HCT116 (cell line): Measurements from ENCODE around the gene RXFP2. TPM values are rescaled to one million over a fixed set of nuclear protein-coding genes. Genes with fewer than 3 reads are reported as not detected.

Experiments used
- ATAC-seq: fragments of 200-7000 bp; cut with Tn5 transposase; 2 replicates; pipeline ENCODE4 v1.9.1; 2020; ENCODE audit warnings: mild to moderate bottlenecking, moderate library complexity
- BruUV-seq: library from RNA; stranded (reverse); fragments of 400-500 nt; replicated peaks from 2 replicates; lab custom pipeline; 2021; lab: Mats Ljungman, UMichigan
- CTCF ChIA-PET: fragments of 300-600 bp; sonication (Branson Sonifier 250); formaldehyde crosslinking; loops from one replicate; lab custom pipeline; 2021; ENCODE audit warnings: antibody characterized with exemption; lab: Charles Lee
- POLR2A ChIA-PET: fragments of 300-600, 350-600 bp; sonication (Branson Sonifier 250); formaldehyde crosslinking; loops from one replicate; lab custom pipeline; 2021; ENCODE audit warnings: antibody characterized with exemption; lab: Charles Lee
- RAD21 ChIA-PET, 2 experiments: fragments of 300-600 bp; sonication (Branson Sonifier 250); formaldehyde crosslinking; loops; one replicate each; lab custom pipeline; 2023; ENCODE audit warnings: low total read pairs in 2 of 2; ENCODE audit not compliant: uncharacterized antibody in 2 of 2, unreplicated experiment in 2 of 2, low non-redundant PET in 1 of 2; lab: Charles Lee
- DNase-seq: peaks from one replicate; pipeline ENCODE4 v3.0.0-alpha.2; 2010; ENCODE audit warnings: low read depth, low spot score
- H2AFZ ChIP-seq: fragments of 200-600 bp; shearing (Covaris generic), sonication (generic); 2 replicates; pipeline ENCODE4 v1.6.1; 2017; ENCODE audit warnings: low read depth, mixed run types, mixed read lengths, antibody characterized with exemption, low read length; ENCODE audit not compliant: poor library complexity, severe bottlenecking
- H3K27ac ChIP-seq: 2 replicates; pipeline ENCODE4 v1.5.1; 2012; ENCODE audit warnings: low read depth, low read length
- H3K27me3 ChIP-seq: fragments of 200-600 bp; sonication (generic); 2 replicates; pipeline ENCODE4 v1.6.1; 2016; ENCODE audit warnings: mixed run types, low read length, mixed read lengths; ENCODE audit not compliant: insufficient read depth
- H3K36me3 ChIP-seq, 2 experiments: fragments of 200-500 bp in 1 of 2; fragments of 200-600 bp in 1 of 2; sonication (Bioruptor generic) in 1 of 2; sonication (generic) in 1 of 2; 2 replicates each; pipeline versions ENCODE4 v1.5.1 to v1.6.1; 2014 to 2016; ENCODE audit warnings: low read length in 2 of 2, inconsistent platforms in 1 of 2, mixed read lengths in 1 of 2, mixed run types in 1 of 2; ENCODE audit not compliant: insufficient read depth in 2 of 2, control insufficient read depth in 1 of 2
- H3K4me1 ChIP-seq, 2 experiments: fragments of 200-600 bp in 1 of 2; sonication (generic) in 1 of 2; 2 replicates each; pipeline versions ENCODE4 v1.5.1 to v1.6.1; 2012 to 2017; ENCODE audit warnings: low read length in 2 of 2, inconsistent platforms in 1 of 2, mild to moderate bottlenecking in 1 of 2, mixed read lengths in 1 of 2, mixed run types in 1 of 2, moderate library complexity in 1 of 2; ENCODE audit not compliant: insufficient read depth in 2 of 2, control insufficient read depth in 1 of 2
- H3K4me2 ChIP-seq: fragments of 200-600 bp; sonication (generic); 2 replicates; pipeline ENCODE4 v1.6.1; 2017; ENCODE audit warnings: mixed run types, low read length, mixed read lengths
- H3K4me3 ChIP-seq, 2 experiments: fragments of 200-600 bp in 1 of 2; sonication (generic) in 1 of 2; replicated peaks in 1 of 2; 2 replicates each; pipeline ENCODE4 v1.5.1; 2011 to 2016; ENCODE audit warnings: low read length in 2 of 2, control low read depth in 1 of 2, low read depth in 1 of 2, mild to moderate bottlenecking in 1 of 2, mixed read lengths in 1 of 2, mixed run types in 1 of 2
- H3K79me2 ChIP-seq: fragments of 200-600 bp; sonication (generic); 2 replicates; pipeline ENCODE4 v1.6.1; 2017; ENCODE audit warnings: mild to moderate bottlenecking, mixed run types, low read length, moderate library complexity, mixed read lengths; ENCODE audit not compliant: insufficient read depth
- H3K9ac ChIP-seq: fragments of 200-600 bp; sonication (generic); 2 replicates; pipeline ENCODE4 v1.6.1; 2016; ENCODE audit warnings: low read length, mixed read lengths
- H3K9me2 ChIP-seq: fragments of 200-600 bp; sonication (generic), shearing (Covaris generic); 2 replicates; pipeline ENCODE4 v1.6.1; 2017; ENCODE audit warnings: mixed run types, mild to moderate bottlenecking, moderate library complexity; ENCODE audit not compliant: insufficient read depth
- H3K9me3 ChIP-seq, 2 experiments: fragments of 200-500 bp in 1 of 2; fragments of 200-600 bp in 1 of 2; sonication (Bioruptor generic) in 1 of 2; sonication (generic) in 1 of 2; 2 replicates each; pipeline ENCODE4 v1.6.1; 2014 to 2017; ENCODE audit warnings: low read length in 2 of 2, mixed read lengths in 2 of 2, inconsistent platforms in 1 of 2, low read depth in 1 of 2, mild to moderate bottlenecking in 1 of 2, mixed run types in 1 of 2, moderate library complexity in 1 of 2; ENCODE audit not compliant: control insufficient read depth in 1 of 2, insufficient read depth in 1 of 2
- H4K20me1 ChIP-seq: fragments of 200-600 bp; sonication (generic), shearing (Covaris generic); 2 replicates; pipeline ENCODE4 v1.6.1; 2017; ENCODE audit warnings: mixed run types, mild to moderate bottlenecking, moderate library complexity; ENCODE audit not compliant: insufficient read depth
- ATF3 ChIP-seq: IDR thresholded peaks from 2 replicates; pipeline ENCODE4 v1.6.1; 2012
- CBX3 ChIP-seq: IDR thresholded peaks from 2 replicates; pipeline ENCODE4 v1.6.1; 2012; ENCODE audit warnings: low read depth
- CEBPB ChIP-seq: IDR thresholded peaks from 2 replicates; pipeline ENCODE4 v1.6.1; 2012; ENCODE audit warnings: low read depth
- ELF1 ChIP-seq: IDR thresholded peaks from 2 replicates; pipeline ENCODE4 v1.6.1; 2012; ENCODE audit warnings: low read depth, borderline replicate concordance
- EZH2 ChIP-seq: fragments of 200-600 bp; sonication (generic); IDR thresholded peaks from 2 replicates; pipeline ENCODE4 v1.6.1; 2017; ENCODE audit warnings: antibody characterized with exemption, mixed run types
- JUND ChIP-seq: IDR thresholded peaks from 2 replicates; pipeline ENCODE4 v1.6.1; 2012
- MAX ChIP-seq: IDR thresholded peaks from 2 replicates; pipeline ENCODE4 v1.6.1; 2012
- POLR2A ChIP-seq: IDR thresholded peaks from 2 replicates; pipeline ENCODE4 v1.7.0; 2011; ENCODE audit warnings: borderline replicate concordance; ENCODE audit not compliant: insufficient read depth, insufficient read length; ENCODE audit errors: extremely low read depth
- POLR2AphosphoS5 ChIP-seq: IDR thresholded peaks from 2 replicates; pipeline ENCODE4 v1.6.1; 2011; ENCODE audit warnings: mild to moderate bottlenecking, low read depth, low read length, moderate library complexity
- RAD21 ChIP-seq: IDR thresholded peaks from 2 replicates; pipeline ENCODE4 v1.6.1; 2012; ENCODE audit warnings: low read depth, mild to moderate bottlenecking
- REST ChIP-seq: IDR thresholded peaks from 2 replicates; pipeline ENCODE4 v1.6.1; 2012; ENCODE audit warnings: low read depth
- SP1 ChIP-seq: IDR thresholded peaks from 2 replicates; pipeline ENCODE4 v1.6.1; 2012; ENCODE audit warnings: low read depth
- SRF ChIP-seq: IDR thresholded peaks from 2 replicates; pipeline ENCODE4 v1.6.1; 2012; ENCODE audit warnings: low read depth
- TCF7L2 ChIP-seq: IDR thresholded peaks from 2 replicates; pipeline ENCODE4 v1.7.0; 2011; ENCODE audit warnings: borderline replicate concordance, inconsistent platforms; ENCODE audit not compliant: insufficient read depth, insufficient read length; ENCODE audit errors: extremely low read depth
- YY1 ChIP-seq: IDR thresholded peaks from 2 replicates; pipeline ENCODE4 v1.6.1; 2011; ENCODE audit warnings: low read length, low read depth, moderate library complexity, mild to moderate bottlenecking; ENCODE audit not compliant: insufficient replicate concordance; ENCODE audit errors: extremely low read depth
- ZBTB33 ChIP-seq: IDR thresholded peaks from 2 replicates; pipeline ENCODE4 v1.6.1; 2011; ENCODE audit warnings: mild to moderate bottlenecking, low read length, moderate library complexity; ENCODE audit not compliant: insufficient replicate concordance; ENCODE audit errors: extremely low read depth
- ZNF274 ChIP-seq: fragments of 200-500 bp; sonication (Bioruptor generic); IDR thresholded peaks from 2 replicates; pipeline ENCODE4 v1.6.1; 2014; ENCODE audit warnings: mild to moderate bottlenecking, low read depth, low read length, inconsistent platforms
- intact Hi-C: fragments of 100-400 bp; cut with micrococcal nuclease; formaldehyde crosslinking; loops from 2 replicates; pipeline ENCODE4 v1.10.0; 2022
- total RNA-seq: library from RNA; stranded (reverse); gene quantifications from one replicate; pipeline ENCODE4 v1.2.1, GENCODE V29; 2021; ENCODE audit not compliant: unreplicated experiment

Gene RXFP2
- total RNA-seq, 1 experiment from 2014 or later: not detected

- TF ChIP-seq REST (no peak), YY1 (no peak), ZNF274 (no peak), TCF7L2 (no peak), ZBTB33 (no peak), POLR2AphosphoS5 (no peak), CEBPB (no peak), CBX3 (no peak)
Observed at GRCh38 chr13:31772231-31772630, 32.9 kb downstream of the RXFP2 start (continued).

GRCh38 chr13:31773538-31773937 lies 34.2 kb downstream of the RXFP2 start:
- no peak overlapping the region for H3K4me3 ChIP-seq
- DNase-seq: no peak
- H4K20me1 ChIP-seq: no peaks in the 10 kb centered on the region
- ChIA-PET RAD21 (no interaction called here), POLR2A (no interaction called here), CTCF (no interaction called here)
- H3K36me3 ChIP-seq: no peaks in the 10 kb centered on the region
- H3K27ac ChIP-seq: no peak overlapping the region
- ATAC-seq: no peak
- no TSS peak for BruUV-seq
- H3K4me2 ChIP-seq: no peak overlapping the region
- no peaks in the 10 kb centered on the region for H3K79me2 ChIP-seq
- H3K27me3 ChIP-seq: peaks cover 76% of the 10 kb centered on the region
- intact Hi-C loops: no loop called here
- H3K9me3 ChIP-seq: no peaks in the 10 kb centered on the region
- no peaks in the 10 kb centered on the region for H3K9me2 ChIP-seq
- no peaks in the 10 kb centered on the region for H3K4me1 ChIP-seq
- H2AFZ ChIP-seq: no peak overlapping the region
- no peak overlapping the region for H3K9ac ChIP-seq
- no peak for TF ChIP-seq SRF
- no peak for TF ChIP-seq RAD21
- TF ChIP-seq JUND: no peak
- no peak for TF ChIP-seq REST
- TF ChIP-seq SP1: no peak
- TF ChIP-seq CBX3: no peak
- no peak for TF ChIP-seq POLR2A
- no peak for TF ChIP-seq ATF3
- TF ChIP-seq EZH2: no peak
- no peak for TF ChIP-seq ELF1
- no peak for TF ChIP-seq POLR2AphosphoS5
- TF ChIP-seq MAX: no peak
